Fibroblast of lung (primary cell): ENCODE results near the gene ATP6V0D1. TPM values are rescaled to one million over a fixed set of nuclear protein-coding genes. Genes with fewer than 3 reads are reported as not detected.

Source experiments
- DNase-seq, 2 donors: peaks; one replicate each; pipeline versions ENCODE4 v3.0.0 to v3.0.0-alpha.2; 2010; ENCODE audit warnings: low read depth in 2 of 2
- H2AFZ ChIP-seq: 2 replicates; pipeline ENCODE4 v1.5.1; 2012; ENCODE audit warnings: low read length, control low read depth, inconsistent platforms
- H3K27ac ChIP-seq: 2 replicates; pipeline ENCODE4 v1.5.1; 2011; ENCODE audit warnings: low read length, control low read depth; ENCODE audit not compliant: insufficient read depth
- H3K27me3 ChIP-seq: 2 replicates; pipeline ENCODE4 v1.5.1; 2011; ENCODE audit warnings: mild to moderate bottlenecking, low read length; ENCODE audit not compliant: control insufficient read depth, insufficient read depth
- H3K36me3 ChIP-seq: 2 replicates; pipeline ENCODE4 v1.5.1; 2011; ENCODE audit warnings: low read length; ENCODE audit not compliant: control insufficient read depth, insufficient read depth
- H3K4me1 ChIP-seq: 2 replicates; pipeline ENCODE4 v1.5.1; 2011; ENCODE audit warnings: low read length; ENCODE audit not compliant: control insufficient read depth, insufficient read depth; ENCODE audit errors: extremely low read depth
- H3K4me2 ChIP-seq: 2 replicates; pipeline ENCODE4 v1.5.1; 2011; ENCODE audit warnings: low read length, control low read depth; ENCODE audit not compliant: insufficient read depth; ENCODE audit errors: extremely low read depth
- H3K4me3 ChIP-seq, 4 experiments: fragments of 200-600 bp in 1 of 4; sonication (generic) in 1 of 4; replicated peaks in 1 of 4; 2 replicates each; pipeline ENCODE4 v1.5.1; 2011 to 2016; ENCODE audit warnings: low read length in 4 of 4, low read depth in 3 of 4, mild to moderate bottlenecking in 3 of 4, control low read depth in 2 of 4, inconsistent platforms in 1 of 4, mixed read lengths in 1 of 4; ENCODE audit not compliant: insufficient read depth in 1 of 4; ENCODE audit errors: control extremely low read depth in 1 of 4
- H3K79me2 ChIP-seq: 2 replicates; pipeline ENCODE4 v1.5.1; 2012; ENCODE audit warnings: mild to moderate bottlenecking, low read length, inconsistent platforms; ENCODE audit not compliant: control insufficient read depth, insufficient read depth
- H3K9ac ChIP-seq: 2 replicates; pipeline ENCODE4 v1.5.1; 2011; ENCODE audit warnings: mild to moderate bottlenecking, low read length, control low read depth; ENCODE audit not compliant: insufficient read depth
- H3K9me3 ChIP-seq: 2 replicates; pipeline ENCODE4 v1.5.1; 2012; ENCODE audit warnings: low read depth, low read length; ENCODE audit not compliant: control insufficient read depth, insufficient read depth
- H4K20me1 ChIP-seq: 2 replicates; pipeline ENCODE4 v1.5.1; 2011; ENCODE audit warnings: low read length; ENCODE audit not compliant: control insufficient read depth, insufficient read depth; ENCODE audit errors: extremely low read depth
- EZH2 ChIP-seq: IDR thresholded peaks from 2 replicates; pipeline ENCODE4 v1.5.1; 2012; ENCODE audit warnings: low read length, control low read depth, mild to moderate bottlenecking; ENCODE audit errors: missing control alignments
- polyA plus RNA-seq, 2 donors: library from polyadenylated mRNA; depleted of rRNA in 1 of 2; stranded (reverse) in 1 of 2; unstranded in 1 of 2; fragments of >200 nt; gene quantifications; 2 replicates each; pipeline ENCODE4 v1.2.1, GENCODE V29; 2011 to 2012; ENCODE audit warnings: missing spikeins in 1 of 2
- total RNA-seq: library from RNA; depleted of rRNA; stranded (reverse); fragments of >200 nt; gene quantifications from 2 replicates; pipeline ENCODE4 v1.2.1, GENCODE V29; 2014
- TF ChIP-seq, protein P1 (sequence below), 2 donors: IDR thresholded peaks in 1 of 2; conservative IDR thresholded peaks in 1 of 2; 1 replicate in 1 of 2; 2 replicates in 1 of 2; pipeline ENCODE4 v1.5.1; 2011 to 2012; ENCODE audit warnings: low read length in 2 of 2, control low read depth in 1 of 2, inconsistent platforms in 1 of 2, low read depth in 1 of 2, mild to moderate bottlenecking in 1 of 2

ATP6V0D1 gene
- total and polyA plus RNA-seq, 2 donors (not counting 1 experiment from before 2014, with no cell fraction given) = 91.2 to 183 TPM

DNA sequence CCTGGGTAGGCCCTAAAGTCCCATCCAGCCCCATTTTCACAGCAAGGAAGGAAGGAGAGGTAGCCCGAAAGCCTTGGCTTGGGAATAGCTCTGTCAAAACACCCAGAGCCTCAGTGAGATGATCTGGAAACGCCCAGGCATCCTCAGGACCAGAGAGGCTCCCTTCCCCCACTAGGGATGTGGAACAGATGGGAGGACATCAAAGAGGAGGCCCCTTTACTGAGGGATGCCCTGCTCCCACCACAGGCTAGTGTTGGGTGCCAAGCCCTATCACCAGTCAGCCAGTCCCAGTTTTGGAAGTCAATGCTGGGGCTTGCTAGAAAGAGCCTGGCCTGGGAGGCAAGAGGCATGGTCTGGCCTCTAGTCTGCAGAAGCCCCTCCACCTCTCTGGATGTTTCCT, 92.4 kb downstream of the ATP6V0D1 start:
- peaks cover 5% of the 10 kb centered on the region for H3K4me1 ChIP-seq
- H4K20me1 ChIP-seq = no peaks in the 10 kb centered on the region
- no peak overlapping the region for H3K4me3 ChIP-seq
- DNase-seq = no peak
- no peak for TF ChIP-seq EZH2
- TF ChIP-seq, protein P1, sequence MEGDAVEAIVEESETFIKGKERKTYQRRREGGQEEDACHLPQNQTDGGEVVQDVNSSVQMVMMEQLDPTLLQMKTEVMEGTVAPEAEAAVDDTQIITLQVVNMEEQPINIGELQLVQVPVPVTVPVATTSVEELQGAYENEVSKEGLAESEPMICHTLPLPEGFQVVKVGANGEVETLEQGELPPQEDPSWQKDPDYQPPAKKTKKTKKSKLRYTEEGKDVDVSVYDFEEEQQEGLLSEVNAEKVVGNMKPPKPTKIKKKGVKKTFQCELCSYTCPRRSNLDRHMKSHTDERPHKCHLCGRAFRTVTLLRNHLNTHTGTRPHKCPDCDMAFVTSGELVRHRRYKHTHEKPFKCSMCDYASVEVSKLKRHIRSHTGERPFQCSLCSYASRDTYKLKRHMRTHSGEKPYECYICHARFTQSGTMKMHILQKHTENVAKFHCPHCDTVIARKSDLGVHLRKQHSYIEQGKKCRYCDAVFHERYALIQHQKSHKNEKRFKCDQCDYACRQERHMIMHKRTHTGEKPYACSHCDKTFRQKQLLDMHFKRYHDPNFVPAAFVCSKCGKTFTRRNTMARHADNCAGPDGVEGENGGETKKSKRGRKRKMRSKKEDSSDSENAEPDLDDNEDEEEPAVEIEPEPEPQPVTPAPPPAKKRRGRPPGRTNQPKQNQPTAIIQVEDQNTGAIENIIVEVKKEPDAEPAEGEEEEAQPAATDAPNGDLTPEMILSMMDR (conservative IDR thresholded peaks at IDR 0.05 in 1 of 2, IDR thresholded peaks at IDR 0.05 in 1 of 2; ENCODE audit: low read depth in 1 of 2, low read length in 2 of 2) = no peak
- H3K4me2 ChIP-seq = no peak overlapping the region
- H3K27ac ChIP-seq = no peak overlapping the region
- H3K79me2 ChIP-seq = no peaks in the 10 kb centered on the region
- no peak overlapping the region for H2AFZ ChIP-seq
- no peaks in the 10 kb centered on the region for H3K9me3 ChIP-seq
- peaks cover 20% of the 10 kb centered on the region for H3K27me3 ChIP-seq
- H3K36me3 ChIP-seq = no peaks in the 10 kb centered on the region
- H3K9ac ChIP-seq = no peak overlapping the region

DNA sequence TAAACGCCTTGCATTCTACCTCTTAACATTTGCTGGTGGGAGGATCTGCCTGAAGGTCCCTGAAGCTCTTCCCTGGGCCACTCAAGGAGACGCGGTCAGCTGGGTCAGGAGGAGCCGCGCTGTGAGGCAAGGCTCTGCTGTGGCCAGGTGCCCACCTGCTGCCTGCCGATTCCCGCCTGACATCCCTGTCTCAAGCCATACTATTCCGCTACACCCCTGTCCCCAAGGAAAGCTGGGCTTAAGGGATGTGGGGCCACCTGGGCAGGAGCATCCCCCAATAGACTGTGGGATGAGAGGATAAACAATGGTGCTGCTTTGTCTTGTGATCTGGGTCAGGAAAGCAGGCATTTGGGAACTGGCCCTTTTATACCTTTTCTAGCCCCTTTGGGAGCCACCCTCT, 92.8 kb downstream of the ATP6V0D1 start:
- Histone ChIP-seq H3K9me3 (no peaks in the 10 kb centered on the region), H3K27ac (no peak overlapping the region), H3K9ac (no peak overlapping the region), H3K27me3 (peaks cover 20% of the 10 kb centered on the region), H3K4me3 (no peak overlapping the region), H2AFZ (no peak overlapping the region), H3K79me2 (no peaks in the 10 kb centered on the region), H3K36me3 (no peaks in the 10 kb centered on the region), H3K4me2 (no peak overlapping the region), H3K4me1 (peaks cover 5% of the 10 kb centered on the region), H4K20me1 (no peaks in the 10 kb centered on the region)
- TF ChIP-seq, protein P1 (conservative IDR thresholded peaks at IDR 0.05 in 1 of 2, IDR thresholded peaks at IDR 0.05 in 1 of 2; ENCODE audit: low read depth in 1 of 2, low read length in 2 of 2) = no peak
- no peak for TF ChIP-seq EZH2
- DNase-seq = no peak

Other genes with a start within 250 kb of the ATP6V0D1 start
- 7.1 and 13.9 TPM in 2 replicates for gene FHOD1, start 233.7 kb downstream of the ATP6V0D1 start, total RNA-seq
- 25.8 and 32.7 TPM in 2 replicates for gene FHOD1, start 233.7 kb downstream of the ATP6V0D1 start, polyA plus RNA-seq
- gene SLC9A5, start 232.2 kb downstream of the ATP6V0D1 start, total RNA-seq = 1.0 and 2.3 TPM in 2 replicates
- 1.9 and 2.0 TPM in 2 replicates for gene SLC9A5, start 232.2 kb downstream of the ATP6V0D1 start, polyA plus RNA-seq
- 23.6 and 37.7 TPM in 2 replicates for gene PLEKHG4, start 201.6 kb downstream of the ATP6V0D1 start, total RNA-seq
- gene PLEKHG4, start 201.6 kb downstream of the ATP6V0D1 start, polyA plus RNA-seq = 9.9 and 11.5 TPM in 2 replicates
- under 0.01 and 0.17 TPM in 2 replicates for gene KCTD19, start 154.4 kb downstream of the ATP6V0D1 start, total RNA-seq
- 0.10 TPM in 1 of 2 replicates, not detected in the other for gene KCTD19, start 154.4 kb downstream of the ATP6V0D1 start, polyA plus RNA-seq
- 0.51 and 0.66 TPM in 2 replicates for gene LRRC36, start 154.3 kb downstream of the ATP6V0D1 start, total RNA-seq
- gene LRRC36, start 154.3 kb downstream of the ATP6V0D1 start, polyA plus RNA-seq = 0.06 and 0.38 TPM in 2 replicates
- gene TPPP3, start 87.7 kb downstream of the ATP6V0D1 start, total RNA-seq = 1.5 and 3.8 TPM in 2 replicates
- gene TPPP3, start 87.7 kb downstream of the ATP6V0D1 start, polyA plus RNA-seq = 2.9 and 6.5 TPM in 2 replicates
- gene ZDHHC1, start 64.7 kb downstream of the ATP6V0D1 start, total RNA-seq = 4.4 and 6.4 TPM in 2 replicates
- 2.3 and 2.7 TPM in 2 replicates for gene ZDHHC1, start 64.7 kb downstream of the ATP6V0D1 start, polyA plus RNA-seq
- gene HSD11B2, start 50.0 kb downstream of the ATP6V0D1 start, total RNA-seq = under 0.01 TPM in 1 of 2 replicates, not detected in the other
- gene HSD11B2, start 50.0 kb downstream of the ATP6V0D1 start, polyA plus RNA-seq = 0.09 and 0.15 TPM in 2 replicates
- gene AGRP, start 2.4 kb upstream of the ATP6V0D1 start, total RNA-seq = not detected in 2 replicates
- not detected in 2 replicates for gene AGRP, start 2.4 kb upstream of the ATP6V0D1 start, polyA plus RNA-seq
- gene RIPOR1, start 47.7 kb upstream of the ATP6V0D1 start, total RNA-seq = 19.5 and 26.6 TPM in 2 replicates
- 13.7 and 16.0 TPM in 2 replicates for gene RIPOR1, start 47.7 kb upstream of the ATP6V0D1 start, polyA plus RNA-seq
- 20.0 and 21.1 TPM in 2 replicates for gene CTCF, start 81.4 kb upstream of the ATP6V0D1 start, total RNA-seq
- gene CTCF, start 81.4 kb upstream of the ATP6V0D1 start, polyA plus RNA-seq = 20.9 and 32.6 TPM in 2 replicates
- 0.17 and 0.26 TPM in 2 replicates for gene CARMIL2, start 164.0 kb upstream of the ATP6V0D1 start, total RNA-seq
- gene CARMIL2, start 164.0 kb upstream of the ATP6V0D1 start, polyA plus RNA-seq = 0.02 and 0.07 TPM in 2 replicates
- gene ACD, start 179.1 kb upstream of the ATP6V0D1 start, total RNA-seq = 9.2 and 9.5 TPM in 2 replicates
- 7.9 and 16.1 TPM in 2 replicates for gene ACD, start 179.1 kb upstream of the ATP6V0D1 start, polyA plus RNA-seq
- gene PARD6A, start 179.8 kb upstream of the ATP6V0D1 start, total RNA-seq = 4.1 and 4.8 TPM in 2 replicates
- 0.36 and 1.0 TPM in 2 replicates for gene PARD6A, start 179.8 kb upstream of the ATP6V0D1 start, polyA plus RNA-seq
- 17.8 and 19.0 TPM in 2 replicates for gene ENKD1, start 185.6 kb upstream of the ATP6V0D1 start, total RNA-seq
- gene ENKD1, start 185.6 kb upstream of the ATP6V0D1 start, polyA plus RNA-seq = 3.2 and 3.7 TPM in 2 replicates
- gene C16orf86, start 185.7 kb upstream of the ATP6V0D1 start, total RNA-seq = 5.6 and 9.2 TPM in 2 replicates
- 0.63 and 0.73 TPM in 2 replicates for gene C16orf86, start 185.7 kb upstream of the ATP6V0D1 start, polyA plus RNA-seq
- 12.8 and 15.2 TPM in 2 replicates for gene GFOD2, start 238.2 kb upstream of the ATP6V0D1 start, total RNA-seq
- gene GFOD2, start 238.2 kb upstream of the ATP6V0D1 start, polyA plus RNA-seq = 9.2 and 10.0 TPM in 2 replicates